RWPE2 (cell line): ENCODE measurements around the gene LDAF1.

Experiments used
- ATAC-seq: fragments of 200-7000 bp; cut with Tn5 transposase; 3 replicates; pipeline ENCODE4 v1.9.1; 2021; ENCODE audit warnings: low read depth
- DNase-seq: peaks from one replicate; pipeline ENCODE4 v3.0.0-alpha.2; 2020; ENCODE audit warnings: low spot score
- H3K27ac ChIP-seq: fragments of 450-650 bp; 2 replicates; pipeline ENCODE4 v1.5.1; 2017; ENCODE audit warnings: mild to moderate bottlenecking; ENCODE audit not compliant: poor library complexity, severe bottlenecking
- H3K27me3 ChIP-seq: fragments of 250-450 bp; sonication (Bioruptor Pico); 2 replicates; pipeline ENCODE4 v1.5.1; 2021; ENCODE audit warnings: mild to moderate bottlenecking, moderate library complexity; ENCODE audit not compliant: insufficient read depth, poor library complexity, severe bottlenecking
- H3K36me3 ChIP-seq: fragments of 250-450 bp; sonication (Bioruptor Pico); 2 replicates; pipeline ENCODE4 v1.5.1; 2020; ENCODE audit warnings: low read depth, mild to moderate bottlenecking, moderate library complexity
- H3K4me1 ChIP-seq: fragments of 250-450 bp; sonication (Bioruptor Pico); 2 replicates; pipeline ENCODE4 v1.5.1; 2021; ENCODE audit warnings: mild to moderate bottlenecking, moderate library complexity; ENCODE audit not compliant: insufficient read depth, poor library complexity, severe bottlenecking
- H3K4me3 ChIP-seq: fragments of 250-450 bp; sonication (Bioruptor Pico); 2 replicates; pipeline ENCODE4 v1.5.1; 2021; ENCODE audit warnings: mild to moderate bottlenecking, moderate library complexity; ENCODE audit not compliant: severe bottlenecking
- H3K9me3 ChIP-seq: fragments of 250-450 bp; sonication (Bioruptor Pico); 2 replicates; pipeline ENCODE4 v1.5.1; 2021; ENCODE audit warnings: mild to moderate bottlenecking, moderate library complexity; ENCODE audit not compliant: severe bottlenecking
- CTCF ChIP-seq: fragments of 450-650 bp; IDR thresholded peaks from one replicate; pipeline ENCODE4 v1.5.1; 2017; ENCODE audit warnings: mild to moderate bottlenecking, moderate library complexity; ENCODE audit not compliant: poor library complexity, severe bottlenecking

LDAF1 gene

DNA sequence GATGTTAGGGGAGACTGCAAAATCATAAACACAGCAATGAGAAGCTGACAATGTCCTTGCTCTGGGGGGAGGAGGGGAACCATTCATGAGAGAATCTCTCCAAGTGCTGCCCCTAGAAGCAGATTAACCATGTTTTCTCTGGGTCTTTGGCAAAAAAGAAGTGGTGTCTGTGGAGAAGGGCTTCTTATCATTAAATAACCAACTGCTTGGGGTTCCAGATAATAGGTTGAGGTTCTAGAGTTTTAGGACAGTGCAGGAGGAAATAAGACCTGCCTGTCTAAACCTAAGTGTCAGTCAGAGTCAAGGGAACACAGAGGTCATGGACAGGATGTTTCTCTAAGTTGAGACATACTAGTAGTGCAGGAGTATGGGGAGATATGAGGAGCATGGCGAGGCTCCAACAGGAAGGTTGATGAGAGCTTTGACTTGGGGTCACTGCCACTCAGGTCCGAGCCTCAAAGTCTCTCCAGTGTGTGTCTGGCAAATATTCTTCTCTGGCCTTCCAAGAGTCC is 69.9 kb downstream of the LDAF1 start:
- no peaks in the 10 kb centered on the region for H3K4me1 ChIP-seq
- no peak overlapping the region for H3K4me3 ChIP-seq
- TF ChIP-seq CTCF, result no peak
- no peaks in the 10 kb centered on the region for H3K9me3 ChIP-seq
- ATAC-seq (no peak), DNase-seq (no peak)
- no peaks in the 10 kb centered on the region for H3K36me3 ChIP-seq
- peaks cover 21% of the 10 kb centered on the region for H3K27me3 ChIP-seq
- H3K27ac ChIP-seq, result no peak overlapping the region
